Measurements from ENCODE around the gene ENAM. TPM values are rescaled to one million over a fixed set of nuclear protein-coding genes. Genes with fewer than 3 reads are reported as not detected.

The ENAM gene
- total RNA-seq, 1 experiment from 2014 or later: not detected

- Histone ChIP-seq H4K20me1 (ENCODE audit: insufficient read depth) (no peaks in the 10 kb centered on the region), H3K79me2 (ENCODE audit: insufficient read depth, low read length) (no peaks in the 10 kb centered on the region), H3K9ac (ENCODE audit: low read length) (no peak overlapping the region), H3K27ac (ENCODE audit: low read depth, low read length) (no peak overlapping the region), H3K4me2 (ENCODE audit: low read length) (no peak overlapping the region), H3K27me3 (ENCODE audit: insufficient read depth, low read length) (no peaks in the 10 kb centered on the region), H3K4me1 (ENCODE audit: control insufficient read depth in 1 of 2, insufficient read depth in 2 of 2, low read length in 2 of 2) (no peaks in the 10 kb centered on the region), H3K36me3 (ENCODE audit: control insufficient read depth in 1 of 2, insufficient read depth in 2 of 2, low read length in 2 of 2) (no peaks in the 10 kb centered on the region), H3K9me2 (ENCODE audit: insufficient read depth) (no peaks in the 10 kb centered on the region), H3K4me3 (replicated peaks in 1 of 2; ENCODE audit: low read depth in 1 of 2, low read length in 2 of 2) (no peak overlapping the region), H3K9me3 (ENCODE audit: control insufficient read depth in 1 of 2, insufficient read depth in 1 of 2, low read depth in 1 of 2, low read length in 2 of 2) (no peaks in the 10 kb centered on the region), H2AFZ (ENCODE audit: low read depth, low read length, poor library complexity, severe bottlenecking) (no peak overlapping the region)
- ChIA-PET CTCF (interaction anchor here (1.5 to 2.1 kb wide), 2 partner anchors 410 to 1702 kb away, joined by 6 to 14 read pairs; no protein-coding TSS in a partner anchor), RAD21 (ENCODE audit: low non-redundant PET in 1 of 2, low total read pairs in 2 of 2, uncharacterized antibody in 2 of 2, unreplicated experiment in 2 of 2) (interaction anchor here in 1 of 2 experiments (0.7 to 1.0 kb wide), 2 partner anchors 68 to 393 kb away, joined by 3 read pairs; partner anchors contain the start of gene DCK), POLR2A (no interaction called here)
- no TSS peak for BruUV-seq (replicated peaks)
- intact Hi-C loops (cut with micrococcal nuclease): loop anchor here (2.0 to 10.0 kb wide), 5 partner anchors 87 to 1864 kb away; partner anchors contain the start of gene UTP3
- no peak for ATAC-seq
- no peak for TF ChIP-seq CBX3 (IDR thresholded peaks at IDR 0.05; ENCODE audit: low read depth)
- TF ChIP-seq MAX (IDR thresholded peaks at IDR 0.05): no peak
- no peak for TF ChIP-seq SP1 (IDR thresholded peaks at IDR 0.05; ENCODE audit: low read depth)
- TF ChIP-seq ZBTB33 (IDR thresholded peaks at IDR 0.05; ENCODE audit: extremely low read depth, insufficient replicate concordance, low read length): no peak
- TF ChIP-seq TCF7L2 (IDR thresholded peaks at IDR 0.05; ENCODE audit: borderline replicate concordance, extremely low read depth, insufficient read depth, insufficient read length): no peak
- no peak for TF ChIP-seq REST (IDR thresholded peaks at IDR 0.05; ENCODE audit: low read depth)
- no peak for TF ChIP-seq POLR2A (IDR thresholded peaks at IDR 0.05; ENCODE audit: borderline replicate concordance, extremely low read depth, insufficient read depth, insufficient read length)
- TF ChIP-seq CEBPB (IDR thresholded peaks at IDR 0.05; ENCODE audit: low read depth): no peak
- TF ChIP-seq ELF1 (IDR thresholded peaks at IDR 0.05; ENCODE audit: borderline replicate concordance, low read depth): no peak
- no peak for TF ChIP-seq RAD21 (IDR thresholded peaks at IDR 0.05; ENCODE audit: low read depth)
- no peak for TF ChIP-seq POLR2AphosphoS5 (IDR thresholded peaks at IDR 0.05; ENCODE audit: low read depth, low read length)
- no peak for TF ChIP-seq JUND (IDR thresholded peaks at IDR 0.05)
- TF ChIP-seq ZNF274 (IDR thresholded peaks at IDR 0.05; ENCODE audit: low read depth, low read length): no peak
- no peak for TF ChIP-seq FOSL1 (IDR thresholded peaks at IDR 0.05; ENCODE audit: low read depth)
- no peak for TF ChIP-seq ZFX (IDR thresholded peaks at IDR 0.05)
- no peak for TF ChIP-seq EZH2phosphoT487 (IDR thresholded peaks at IDR 0.05; ENCODE audit: borderline replicate concordance)
- TF ChIP-seq SRF (IDR thresholded peaks at IDR 0.05; ENCODE audit: low read depth): no peak
- no peak for TF ChIP-seq YY1 (IDR thresholded peaks at IDR 0.05; ENCODE audit: extremely low read depth, insufficient replicate concordance, low read depth, low read length)
- TF ChIP-seq CTCF (IDR thresholded peaks at IDR 0.05 in 2 of 3, conservative IDR thresholded peaks at IDR 0.05 in 1 of 3; ENCODE audit: borderline replicate concordance in 1 of 3, insufficient read depth in 1 of 3, low read depth in 2 of 3, low read length in 2 of 3): no peak
- DNase-seq (ENCODE audit: low read depth, low spot score): no peak
Measured at GRCh38 chr4:70600305-70600704, 28.2 kb upstream of the ENAM start.
